ENCODE measurements around the gene MRPL9.

The MRPL9 gene

DNA sequence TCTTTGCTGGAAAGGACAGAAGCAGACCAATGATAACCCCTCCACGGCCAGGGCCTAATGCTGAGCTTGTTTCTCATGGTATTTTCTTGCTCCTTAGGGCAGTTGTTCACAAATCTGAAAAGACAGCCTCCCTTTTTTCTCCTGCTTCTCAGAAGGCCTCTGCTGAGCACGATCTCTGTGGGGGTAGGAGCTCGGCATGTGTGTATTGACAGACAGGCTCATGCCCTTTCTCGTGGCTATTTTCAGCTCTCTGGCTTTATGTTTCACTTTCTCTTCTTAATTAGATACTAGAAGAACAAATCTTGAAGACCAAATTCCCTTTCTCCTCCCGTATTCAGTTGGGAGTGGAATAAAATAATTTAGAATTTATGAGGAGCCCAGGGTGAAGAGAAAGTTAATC, 42.7 kb downstream of the MRPL9 start:
- H3K36me3 ChIP-seq (ENCODE audit: control insufficient read depth, low read length) = no peaks in the 10 kb centered on the region
- no peak overlapping the region for H3K27ac ChIP-seq (ENCODE audit: low read depth, low read length)
- no peaks in the 10 kb centered on the region for H3K79me2 ChIP-seq (ENCODE audit: control insufficient read depth, low read length)
- H3K27me3 ChIP-seq (ENCODE audit: control insufficient read depth, low read length) = peaks cover 76% of the 10 kb centered on the region
- no peaks in the 10 kb centered on the region for H3K9me2 ChIP-seq (replicated peaks; ENCODE audit: control insufficient read depth, low read length)
- no peaks in the 10 kb centered on the region for H4K20me1 ChIP-seq (ENCODE audit: control insufficient read depth, insufficient read depth, low read depth, low read length)
- H3K9me3 ChIP-seq (ENCODE audit: control insufficient read depth, insufficient read depth, low read length) = no peaks in the 10 kb centered on the region
- no peak overlapping the region for H3K4me3 ChIP-seq (ENCODE audit: low read length)
- no peak overlapping the region for H3K4me2 ChIP-seq (ENCODE audit: low read length)
- TF ChIP-seq EZH2phosphoT487 (IDR thresholded peaks at IDR 0.05; ENCODE audit: borderline replicate concordance, low read length) = no peak
- TF ChIP-seq, protein P1, sequence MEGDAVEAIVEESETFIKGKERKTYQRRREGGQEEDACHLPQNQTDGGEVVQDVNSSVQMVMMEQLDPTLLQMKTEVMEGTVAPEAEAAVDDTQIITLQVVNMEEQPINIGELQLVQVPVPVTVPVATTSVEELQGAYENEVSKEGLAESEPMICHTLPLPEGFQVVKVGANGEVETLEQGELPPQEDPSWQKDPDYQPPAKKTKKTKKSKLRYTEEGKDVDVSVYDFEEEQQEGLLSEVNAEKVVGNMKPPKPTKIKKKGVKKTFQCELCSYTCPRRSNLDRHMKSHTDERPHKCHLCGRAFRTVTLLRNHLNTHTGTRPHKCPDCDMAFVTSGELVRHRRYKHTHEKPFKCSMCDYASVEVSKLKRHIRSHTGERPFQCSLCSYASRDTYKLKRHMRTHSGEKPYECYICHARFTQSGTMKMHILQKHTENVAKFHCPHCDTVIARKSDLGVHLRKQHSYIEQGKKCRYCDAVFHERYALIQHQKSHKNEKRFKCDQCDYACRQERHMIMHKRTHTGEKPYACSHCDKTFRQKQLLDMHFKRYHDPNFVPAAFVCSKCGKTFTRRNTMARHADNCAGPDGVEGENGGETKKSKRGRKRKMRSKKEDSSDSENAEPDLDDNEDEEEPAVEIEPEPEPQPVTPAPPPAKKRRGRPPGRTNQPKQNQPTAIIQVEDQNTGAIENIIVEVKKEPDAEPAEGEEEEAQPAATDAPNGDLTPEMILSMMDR (IDR thresholded peaks at IDR 0.05; ENCODE audit: low read depth, low read length, poor library complexity, severe bottlenecking) = no peak
- H3F3A ChIP-seq (ENCODE audit: control insufficient read depth, insufficient read depth) = no peaks in the 10 kb centered on the region
- H3K4me1 ChIP-seq (ENCODE audit: control insufficient read depth, low read length) = peaks cover 7% of the 10 kb centered on the region; the same call in 1 of the 2 replicates

DNA sequence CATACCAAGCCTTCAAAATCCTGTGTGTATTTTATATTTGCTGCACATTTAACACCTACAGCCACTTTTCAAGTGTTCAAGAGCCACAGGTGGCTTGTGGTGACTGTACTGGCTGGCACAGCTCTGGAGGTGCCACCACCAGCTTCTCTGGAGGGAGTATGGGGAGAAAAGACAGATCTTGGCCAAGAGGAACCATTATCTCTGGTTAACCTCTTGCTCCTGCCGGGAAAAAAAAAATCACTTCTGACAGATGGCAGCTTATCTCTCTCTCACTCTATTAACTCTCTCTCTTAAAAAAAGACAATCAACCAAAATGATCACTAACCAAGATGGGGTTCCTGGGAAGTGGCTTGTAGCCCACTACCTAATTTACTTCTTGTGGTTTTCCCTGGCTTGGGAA, 43.2 kb downstream of the MRPL9 start:
- H3K79me2 ChIP-seq (ENCODE audit: control insufficient read depth, low read length) = no peaks in the 10 kb centered on the region
- no peaks in the 10 kb centered on the region for H3K9me2 ChIP-seq (replicated peaks; ENCODE audit: control insufficient read depth, low read length)
- H4K20me1 ChIP-seq (ENCODE audit: control insufficient read depth, insufficient read depth, low read depth, low read length) = no peaks in the 10 kb centered on the region
- H3K9me3 ChIP-seq (ENCODE audit: control insufficient read depth, insufficient read depth, low read length) = no peaks in the 10 kb centered on the region
- no peaks in the 10 kb centered on the region for H3F3A ChIP-seq (ENCODE audit: control insufficient read depth, insufficient read depth)
- H3K4me2 ChIP-seq (ENCODE audit: low read length) = no peak overlapping the region
- H3K4me1 ChIP-seq (ENCODE audit: control insufficient read depth, low read length) = peaks cover 7% of the 10 kb centered on the region; the same call in 1 of the 2 replicates
- TF ChIP-seq EZH2phosphoT487 (IDR thresholded peaks at IDR 0.05; ENCODE audit: borderline replicate concordance, low read length) = no peak
- TF ChIP-seq, protein P1 (IDR thresholded peaks at IDR 0.05; ENCODE audit: low read depth, low read length, poor library complexity, severe bottlenecking) = no peak
- no peak overlapping the region for H3K4me3 ChIP-seq (ENCODE audit: low read length)
- no peak overlapping the region for H3K27ac ChIP-seq (ENCODE audit: low read depth, low read length)
- no peaks in the 10 kb centered on the region for H3K36me3 ChIP-seq (ENCODE audit: control insufficient read depth, low read length)
- peaks cover 72% of the 10 kb centered on the region for H3K27me3 ChIP-seq (ENCODE audit: control insufficient read depth, low read length)

GRCh38 chr1:151718666-151719065, 44.6 kb downstream of the MRPL9 start:
- no peak for TF ChIP-seq EZH2phosphoT487 (IDR thresholded peaks at IDR 0.05; ENCODE audit: borderline replicate concordance, low read length)
- TF ChIP-seq, protein P1 (IDR thresholded peaks at IDR 0.05; ENCODE audit: low read depth, low read length, poor library complexity, severe bottlenecking) = no peak
- no peak overlapping the region for H3K4me3 ChIP-seq (ENCODE audit: low read length)
- peaks cover 68% of the 10 kb centered on the region for H3K27me3 ChIP-seq (ENCODE audit: control insufficient read depth, low read length)
- no peak overlapping the region for H3K4me2 ChIP-seq (ENCODE audit: low read length)
- no peaks in the 10 kb centered on the region for H3K36me3 ChIP-seq (ENCODE audit: control insufficient read depth, low read length)
- H3K27ac ChIP-seq (ENCODE audit: low read depth, low read length) = no peak overlapping the region
- peaks cover 7% of the 10 kb centered on the region; the same call in 1 of the 2 replicates for H3K4me1 ChIP-seq (ENCODE audit: control insufficient read depth, low read length)
- no peaks in the 10 kb centered on the region for H3K79me2 ChIP-seq (ENCODE audit: control insufficient read depth, low read length)
- no peaks in the 10 kb centered on the region for H3K9me3 ChIP-seq (ENCODE audit: control insufficient read depth, insufficient read depth, low read length)
- no peaks in the 10 kb centered on the region for H3F3A ChIP-seq (ENCODE audit: control insufficient read depth, insufficient read depth)
- no peaks in the 10 kb centered on the region for H3K9me2 ChIP-seq (replicated peaks; ENCODE audit: control insufficient read depth, low read length)
- no peaks in the 10 kb centered on the region for H4K20me1 ChIP-seq (ENCODE audit: control insufficient read depth, insufficient read depth, low read depth, low read length)
